Activated T-helper 1 cell treated with anti-CD3 and anti-CD28 coated beads, Interleukin-12 subunit alpha, Interleukin-12 subunit beta, Interleukin-2, Interleukin-4 antibody, amounts not matched to agents 30 ng/mL and 10 ng/mL and 1 ng/mL, durations not matched to agents 14 hours and 24 hours and 36 hours (primary cell): ENCODE results near the gene FMNL2. TPM values are rescaled to one million over a fixed set of nuclear protein-coding genes. Genes with fewer than 3 reads are reported as not detected.

Experiments
- DNase-seq: peaks from one replicate; pipeline ENCODE4 v3.0.0; 2021; ENCODE audit warnings: low spot score
- H3K27ac Mint-ChIP-seq: one replicate; pipeline ENCODE4 v1.8.0; 2021; ENCODE audit warnings: mild to moderate bottlenecking, mixed read lengths
- H3K27me3 Mint-ChIP-seq: one replicate; pipeline ENCODE4 v1.8.0; 2022; ENCODE audit warnings: mild to moderate bottlenecking, moderate library complexity, mixed read lengths; ENCODE audit not compliant: insufficient read depth
- H3K36me3 Mint-ChIP-seq: one replicate; pipeline ENCODE4 v1.8.0; 2021; ENCODE audit warnings: low read depth, mixed read lengths
- H3K4me1 Mint-ChIP-seq: one replicate; pipeline ENCODE4 v1.8.0; 2021; ENCODE audit warnings: low read depth, mixed read lengths
- H3K4me3 Mint-ChIP-seq: one replicate; pipeline ENCODE4 v1.8.0; 2021; ENCODE audit warnings: mild to moderate bottlenecking, moderate library complexity, mixed read lengths
- H3K9me3 Mint-ChIP-seq: one replicate; pipeline ENCODE4 v1.8.0; 2021; ENCODE audit warnings: mixed read lengths
- intact Hi-C: fragments of 100-400 bp; cut with micrococcal nuclease; formaldehyde crosslinking; loops from one replicate; pipeline ENCODE4 v1.15.1; 2024
- total RNA-seq: library from RNA; stranded (reverse); gene quantifications from 2 replicates; pipeline ENCODE4 v1.2.3, GENCODE V29; 2022

FMNL2 gene
- total RNA-seq, 1 donor from 2014 or later = 14.8 TPM

DNA sequence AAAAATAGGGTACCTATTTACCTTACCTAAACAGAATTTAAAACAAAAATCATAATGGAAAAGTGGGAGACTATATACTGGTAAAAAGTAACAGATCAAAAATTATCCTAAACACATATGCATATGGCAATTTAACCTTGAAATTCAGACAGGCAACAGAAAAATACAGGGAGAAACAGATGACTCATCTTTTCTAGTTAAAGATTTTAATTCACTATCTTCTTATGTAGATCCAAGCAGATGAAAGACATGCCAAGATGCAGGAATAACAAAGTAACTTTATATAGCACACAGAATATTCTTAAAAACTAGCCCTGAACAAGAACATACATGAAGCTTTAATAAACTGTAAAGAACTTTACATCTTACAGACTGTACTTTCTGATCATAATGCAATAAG lies 351.3 kb downstream of the FMNL2 start:
- H3K4me3 Mint-ChIP-seq = no peak overlapping the region

DNA sequence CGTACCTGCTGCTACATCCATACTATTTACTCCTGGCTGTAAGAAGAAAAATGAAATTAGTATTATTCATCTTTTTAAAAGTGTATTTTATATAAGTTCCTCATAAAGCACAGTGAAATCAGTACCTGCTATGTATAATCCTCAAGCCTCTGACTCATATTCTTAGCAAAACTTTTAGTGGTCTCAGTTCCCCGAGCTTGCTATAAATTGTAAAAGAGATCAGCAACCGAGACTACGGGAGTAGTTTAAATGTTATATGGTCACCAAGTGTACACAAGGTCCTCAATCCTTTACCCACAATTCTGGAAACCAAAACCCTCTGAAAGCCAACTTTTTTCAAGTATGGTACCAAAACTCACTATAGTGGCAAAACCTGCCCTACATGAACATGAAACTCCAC lies 358.1 kb downstream of the FMNL2 start:
- Mint-ChIP-seq H3K4me3 (no peak overlapping the region), H3K27ac (no peak overlapping the region), H3K9me3 (no peaks in the 10 kb centered on the region), H3K4me1 (peaks cover 34% of the 10 kb centered on the region), H3K27me3 (no peaks in the 10 kb centered on the region), H3K36me3 (peaks cover 19% of the 10 kb centered on the region)
- no peak for DNase-seq
- intact Hi-C loops = no loop called here

More for the DNA sequence above, 351.3 kb downstream of the FMNL2 start:
- DNase-seq = no peak
- Mint-ChIP-seq H3K36me3 (peaks cover 18% of the 10 kb centered on the region), H3K27me3 (no peaks in the 10 kb centered on the region), H3K27ac (no peak overlapping the region), H3K4me1 (peaks cover 31% of the 10 kb centered on the region), H3K9me3 (no peaks in the 10 kb centered on the region)
- intact Hi-C loops = no loop called here

DNA sequence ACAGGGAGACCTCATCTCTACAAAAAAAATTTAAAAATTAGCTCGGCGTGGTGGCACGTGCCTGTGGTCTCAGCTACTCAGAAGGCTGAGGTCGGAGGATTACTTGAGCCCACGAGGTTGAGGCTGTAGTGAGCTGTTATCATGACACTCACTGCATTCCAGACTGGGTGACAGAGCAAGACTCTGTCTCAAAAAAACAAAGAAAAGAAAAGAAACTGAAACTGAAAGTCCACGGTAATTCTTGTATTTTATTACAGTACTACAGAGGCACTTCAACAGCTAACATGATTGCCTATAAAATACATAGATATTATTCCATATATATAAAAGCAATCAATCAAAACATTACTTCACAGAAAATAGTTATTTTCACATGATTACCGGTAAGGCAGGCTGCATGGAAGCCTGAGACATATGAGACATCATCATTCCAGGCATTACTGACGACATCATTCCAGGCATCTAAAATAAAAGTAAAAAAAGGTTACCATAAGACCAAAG lies 359.2 kb downstream of the FMNL2 start:
- peak; percentile 35 for DNase-seq
- Mint-ChIP-seq H3K9me3 (no peaks in the 10 kb centered on the region), H3K36me3 (peaks cover 20% of the 10 kb centered on the region), H3K27me3 (no peaks in the 10 kb centered on the region), H3K27ac (peak overlapping the region; percentile 89), H3K4me3 (peak overlapping the region; percentile 79), H3K4me1 (peaks cover 34% of the 10 kb centered on the region)
- intact Hi-C loops = loop anchor here (1.0 kb wide), 1 partner anchor 23 kb away; the partner anchor contains the start of gene PRPF40A

DNA sequence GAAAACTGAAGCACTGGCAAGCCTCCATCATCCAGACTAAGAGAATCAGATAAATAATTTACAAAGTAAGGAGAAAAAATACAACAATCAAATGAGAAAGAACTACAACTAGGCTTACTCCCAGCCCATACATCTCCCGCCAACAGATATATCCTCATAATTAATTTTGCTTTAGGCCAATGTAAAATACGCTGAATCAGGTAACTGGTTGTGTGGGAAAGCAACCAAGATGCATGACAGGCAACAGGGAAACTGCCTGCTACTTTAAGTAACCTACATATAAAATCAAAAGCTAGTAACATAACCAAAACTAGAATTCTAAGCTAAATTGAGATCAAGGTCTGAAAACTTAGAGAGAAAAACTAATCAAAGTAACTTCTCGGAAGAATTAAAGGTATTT lies 360.8 kb downstream of the FMNL2 start:
- Mint-ChIP-seq H3K4me3 (no peak overlapping the region), H3K27ac (peak overlapping the region; percentile 65), H3K4me1 (peaks cover 34% of the 10 kb centered on the region), H3K9me3 (no peaks in the 10 kb centered on the region), H3K27me3 (no peaks in the 10 kb centered on the region), H3K36me3 (peaks cover 20% of the 10 kb centered on the region)
- no peak for DNase-seq
- intact Hi-C loops = no loop called here

DNA sequence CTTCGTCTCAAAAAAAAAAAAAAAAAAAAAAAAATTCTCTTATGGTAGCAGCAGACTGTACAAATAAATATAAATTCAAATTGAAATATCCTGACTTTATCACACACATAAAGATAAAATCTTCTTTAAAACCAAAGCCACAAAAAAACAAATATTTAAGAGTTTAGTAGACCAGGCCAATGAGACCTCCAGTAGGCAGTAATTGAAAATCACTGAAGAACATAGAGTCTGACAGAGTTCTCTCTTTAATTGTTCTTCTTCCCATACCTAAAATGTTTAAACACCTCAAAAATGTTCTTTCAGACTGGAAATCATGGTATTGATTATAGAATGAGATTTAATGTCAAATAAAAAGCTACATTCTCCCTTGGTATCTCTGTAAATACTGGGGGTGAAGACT lies 361.5 kb downstream of the FMNL2 start:
- intact Hi-C loops = no loop called here
- Mint-ChIP-seq H3K36me3 (peaks cover 23% of the 10 kb centered on the region), H3K27ac (no peak overlapping the region), H3K4me1 (peaks cover 40% of the 10 kb centered on the region), H3K27me3 (no peaks in the 10 kb centered on the region), H3K9me3 (peaks cover 4% of the 10 kb centered on the region), H3K4me3 (no peak overlapping the region)
- DNase-seq = no peak

Other genes with a start within 250 kb of the FMNL2 start
- gene CACNB4, start 236.1 kb upstream of the FMNL2 start, total RNA-seq = 0.39 and 0.83 TPM in 2 replicates
- 18.6 and 20.0 TPM in 2 replicates for gene STAM2, start 159.4 kb upstream of the FMNL2 start, total RNA-seq